GM18858 (cell line): ENCODE measurements around the gene RNF207.

ENCODE experiments used
- ATAC-seq: cut with Tn5 transposase; IDR thresholded peaks from one replicate; pipeline ENCODE4 v1.9.1; 2021; ENCODE audit not compliant: unreplicated experiment

Gene RNF207

DNA sequence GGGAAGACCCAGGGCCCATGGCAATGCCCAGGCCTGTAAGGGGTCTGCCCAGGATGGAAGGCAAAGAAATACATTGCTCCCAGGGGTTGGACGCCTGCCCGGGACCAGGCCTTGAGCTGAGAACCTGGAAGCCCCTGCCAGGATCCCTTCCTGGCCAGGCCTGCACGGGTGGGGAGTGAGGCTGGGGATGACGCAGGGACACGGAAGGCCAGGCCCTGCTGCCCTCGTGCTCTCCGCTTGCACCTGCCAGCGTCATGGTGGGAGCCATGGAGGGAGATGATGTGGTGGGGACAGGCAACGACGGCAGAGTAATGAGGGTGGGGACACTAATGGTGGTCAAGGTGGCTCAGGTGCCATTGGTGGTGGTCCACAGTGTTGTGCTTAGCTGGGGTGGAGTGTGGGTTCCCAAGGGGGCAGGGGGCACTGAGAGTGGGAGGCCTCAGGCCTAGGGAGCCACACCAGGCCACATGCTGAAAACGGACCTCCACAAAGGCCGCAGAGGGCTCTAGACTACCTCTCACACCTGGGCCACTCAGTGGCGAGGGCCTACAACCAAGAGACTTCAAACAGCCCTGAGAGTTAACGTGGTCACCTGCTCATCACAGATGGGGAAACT, 42.4 kb downstream of the RNF207 start:
- ATAC-seq = no peak

DNA sequence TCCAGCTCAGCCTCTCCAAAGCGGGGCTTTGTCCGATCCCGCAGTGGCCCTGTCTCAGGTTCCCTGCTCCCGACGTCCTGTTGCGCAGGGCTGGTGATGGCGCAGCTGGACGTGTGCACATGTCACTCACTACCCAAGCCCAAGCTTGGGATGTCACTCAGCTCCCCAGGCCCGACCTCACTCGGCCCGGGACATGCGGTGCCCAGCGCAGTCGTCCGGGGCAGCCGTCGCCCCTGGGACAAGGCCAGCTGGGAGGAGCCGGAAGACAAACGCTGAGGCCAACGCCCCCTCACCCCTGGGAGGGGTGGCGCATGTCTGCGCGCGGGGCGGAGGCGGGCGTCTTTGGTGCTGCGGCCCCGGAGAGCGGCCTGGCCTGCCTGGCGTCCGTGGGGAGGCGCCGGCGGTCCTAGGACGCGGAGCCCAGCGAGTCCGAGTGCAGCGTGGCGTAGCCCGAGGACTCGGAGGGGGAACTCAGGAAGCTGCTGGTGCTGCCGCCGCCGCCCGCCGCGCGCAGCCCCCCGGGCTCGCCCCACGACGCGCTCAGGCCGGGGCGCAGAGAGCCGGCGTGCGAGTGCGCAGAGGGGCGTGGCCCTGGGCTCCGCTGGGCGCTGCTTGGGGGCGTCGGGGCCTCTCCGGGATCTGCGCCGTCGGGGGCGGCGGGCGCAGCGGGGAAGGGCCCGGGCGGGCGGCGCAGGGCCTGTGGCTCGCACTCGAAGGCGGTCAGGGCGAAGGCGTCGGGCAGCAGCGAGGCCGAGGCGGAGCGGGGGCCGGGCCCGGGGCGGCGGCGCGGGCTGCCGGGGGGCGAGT, 43.2 kb downstream of the RNF207 start:
- ATAC-seq = no peak

DNA sequence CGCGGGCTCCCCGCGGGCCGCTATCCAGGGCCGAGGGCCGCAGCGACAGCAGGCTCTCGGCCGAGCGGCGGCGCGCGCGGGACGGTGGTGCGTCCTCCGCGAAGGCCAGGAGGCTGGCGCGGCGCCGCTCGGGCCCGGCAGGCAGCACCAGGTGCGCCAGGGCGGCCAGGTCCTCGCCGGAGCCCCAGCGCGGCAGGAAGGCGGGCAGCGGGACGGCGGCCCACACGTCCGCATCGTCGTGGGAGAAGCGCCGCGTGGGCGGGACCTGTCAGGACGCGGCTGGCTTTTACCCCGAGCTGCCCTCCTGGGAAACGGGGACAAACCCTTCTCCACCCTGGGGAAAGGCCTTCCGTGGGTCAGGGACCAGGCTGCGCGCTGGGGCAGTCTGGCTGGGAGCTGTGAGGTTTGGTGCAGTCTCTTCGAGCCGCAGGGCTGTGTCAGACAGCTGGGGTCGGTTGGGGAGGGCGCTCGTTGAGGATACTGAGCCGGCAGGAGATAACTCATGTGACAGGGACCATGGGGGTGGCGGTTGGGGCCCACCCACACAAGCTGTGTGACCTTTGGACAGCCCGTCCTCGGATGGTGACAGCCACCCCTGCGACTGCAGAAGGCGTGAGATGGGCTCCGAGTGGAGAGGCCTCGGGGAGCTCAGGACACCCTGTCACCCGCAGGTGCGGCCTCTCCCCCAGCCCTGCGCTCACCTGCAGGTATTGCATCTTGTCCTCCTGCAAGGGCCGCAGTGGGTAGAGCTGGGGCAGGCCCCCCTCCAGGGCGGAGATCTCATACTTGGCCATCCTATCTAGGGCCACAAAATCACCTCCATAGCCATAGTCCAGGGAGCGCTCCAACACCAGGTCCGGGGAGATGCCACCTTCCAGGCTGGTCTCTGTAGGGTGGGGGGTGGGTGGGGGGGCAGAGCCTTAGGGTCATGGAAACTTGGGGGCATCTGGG, 44.1 kb downstream of the RNF207 start:
- ATAC-seq = no peak

DNA sequence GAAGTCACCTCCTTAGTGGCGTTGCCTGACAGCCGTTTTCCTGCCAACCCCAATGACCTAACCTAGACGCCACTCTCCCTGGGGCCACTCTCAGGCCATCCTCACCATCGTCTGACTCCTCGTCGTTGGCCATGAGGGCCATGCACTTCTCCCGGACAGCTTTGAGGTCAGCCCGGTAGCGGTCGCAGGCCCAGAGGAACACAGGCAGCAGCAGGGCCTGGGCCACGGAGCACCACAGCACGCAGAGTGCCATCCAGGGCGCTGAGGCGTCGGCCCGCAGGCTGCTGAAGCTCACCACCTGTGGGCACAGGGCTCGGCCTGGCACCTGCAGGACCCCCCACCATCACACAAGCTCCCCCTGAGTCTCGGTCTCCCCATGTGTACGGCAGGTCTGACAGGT, 45.3 kb downstream of the RNF207 start:
- ATAC-seq = no peak

DNA sequence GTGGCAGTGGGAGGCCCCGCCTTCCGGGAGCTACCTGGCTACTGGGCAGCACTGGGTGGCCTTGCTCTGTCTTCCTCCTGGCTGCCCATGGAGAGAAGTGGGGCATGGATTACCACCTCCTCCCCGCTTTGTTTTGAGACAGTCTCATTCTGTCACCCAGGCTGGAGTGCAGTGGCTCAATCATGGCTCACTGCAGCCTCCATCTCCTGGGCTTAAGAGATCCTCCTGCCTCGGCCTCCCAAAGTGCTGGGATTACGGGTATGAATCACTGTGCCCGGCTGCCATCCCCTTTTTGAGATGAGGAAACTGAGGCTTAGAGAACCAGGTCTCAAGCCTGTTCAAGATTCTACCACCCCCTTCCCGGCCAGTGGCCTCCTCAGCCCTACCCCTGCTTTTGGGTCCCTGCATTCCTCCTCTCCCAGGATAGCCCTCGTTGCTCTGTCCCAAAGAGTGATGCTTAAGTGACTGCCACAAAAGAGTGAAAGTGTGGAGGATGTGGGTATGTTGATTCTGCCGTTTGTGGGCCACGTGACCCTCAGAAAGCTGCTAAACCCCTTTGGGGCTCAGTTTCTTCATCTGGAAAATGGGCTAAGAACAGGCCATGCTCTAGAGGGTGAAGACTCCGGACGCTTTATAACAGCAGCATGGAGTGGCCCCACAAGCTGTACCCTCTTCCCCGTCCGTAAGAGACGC, 45.9 kb downstream of the RNF207 start:
- ATAC-seq = no peak

DNA sequence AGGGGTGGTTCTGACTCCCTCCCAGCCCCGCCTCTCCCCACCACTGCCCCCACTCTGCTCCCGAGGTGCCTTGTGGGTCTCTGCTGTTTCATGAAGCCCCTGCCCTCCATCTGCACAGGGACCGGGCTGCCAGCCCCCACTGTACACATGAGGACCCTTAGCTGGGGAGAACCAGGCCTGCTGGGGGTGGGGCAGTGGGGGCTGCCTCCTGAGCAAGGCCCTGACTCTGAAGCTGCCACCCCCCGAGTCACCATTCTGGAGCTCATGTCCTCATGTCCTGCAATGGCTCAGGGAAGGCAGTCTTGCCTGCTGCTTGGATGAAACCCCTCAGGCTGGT, 46.4 kb downstream of the RNF207 start:
- ATAC-seq = no peak

DNA sequence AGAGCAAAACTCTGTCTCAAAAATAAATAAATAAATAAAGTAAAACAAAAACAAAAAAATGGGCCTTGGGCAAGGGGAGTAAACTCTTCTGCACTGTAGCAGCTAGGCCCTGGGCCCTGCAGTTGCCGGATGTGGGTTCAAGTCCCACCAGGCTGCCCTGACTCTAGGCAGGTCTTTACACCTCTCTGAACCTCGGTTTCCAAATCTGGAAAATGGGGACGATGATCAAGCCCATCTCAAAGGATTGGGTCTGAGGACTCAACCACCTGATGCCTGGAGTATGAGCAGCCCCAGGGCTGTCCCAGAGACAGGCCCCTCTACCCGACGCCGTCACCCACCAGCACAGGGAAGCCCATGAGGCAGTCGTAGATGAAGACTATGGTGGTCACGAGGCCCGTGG, 47.5 kb downstream of the RNF207 start:
- no peak for ATAC-seq

DNA sequence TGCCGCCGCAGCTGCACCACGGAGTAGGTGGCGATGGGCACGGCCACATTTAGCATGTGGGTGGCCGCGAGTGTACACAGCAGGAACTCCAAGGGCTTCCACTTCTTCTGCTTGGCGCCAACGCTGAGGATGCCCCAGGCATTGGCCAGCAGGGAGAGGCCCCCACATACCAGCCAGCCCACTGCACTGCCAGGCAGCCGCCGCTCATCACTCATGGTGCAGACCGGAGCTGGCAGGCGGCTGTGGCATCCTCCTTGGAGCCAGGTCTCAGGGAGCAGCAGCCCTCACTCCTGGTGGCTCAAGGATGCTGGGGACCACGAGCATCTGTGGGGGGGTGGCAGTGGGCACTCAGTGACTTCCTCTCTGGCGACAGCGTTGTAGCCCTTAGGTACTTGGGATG, 48.8 kb downstream of the RNF207 start:
- ATAC-seq = no peak

DNA sequence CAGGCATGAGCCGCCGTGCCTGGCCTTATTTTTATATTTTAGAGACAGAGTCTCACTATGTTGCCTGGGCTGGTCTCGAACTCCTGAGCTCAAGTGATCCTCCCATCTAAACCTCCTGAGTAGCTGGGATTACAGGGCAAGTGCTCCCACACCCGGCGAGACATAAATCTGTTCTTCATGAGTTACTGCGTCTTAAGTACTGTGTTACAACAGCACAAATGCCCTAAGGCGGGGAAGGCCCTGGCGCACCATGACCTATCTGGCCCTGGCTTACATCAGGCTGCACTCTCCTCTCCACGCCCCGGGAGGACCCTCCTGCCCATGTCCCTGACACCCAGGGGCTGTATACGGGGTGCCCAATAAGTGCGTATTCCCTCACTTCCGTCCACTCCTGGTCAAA, 50.7 kb downstream of the RNF207 start:
- no peak for ATAC-seq

DNA sequence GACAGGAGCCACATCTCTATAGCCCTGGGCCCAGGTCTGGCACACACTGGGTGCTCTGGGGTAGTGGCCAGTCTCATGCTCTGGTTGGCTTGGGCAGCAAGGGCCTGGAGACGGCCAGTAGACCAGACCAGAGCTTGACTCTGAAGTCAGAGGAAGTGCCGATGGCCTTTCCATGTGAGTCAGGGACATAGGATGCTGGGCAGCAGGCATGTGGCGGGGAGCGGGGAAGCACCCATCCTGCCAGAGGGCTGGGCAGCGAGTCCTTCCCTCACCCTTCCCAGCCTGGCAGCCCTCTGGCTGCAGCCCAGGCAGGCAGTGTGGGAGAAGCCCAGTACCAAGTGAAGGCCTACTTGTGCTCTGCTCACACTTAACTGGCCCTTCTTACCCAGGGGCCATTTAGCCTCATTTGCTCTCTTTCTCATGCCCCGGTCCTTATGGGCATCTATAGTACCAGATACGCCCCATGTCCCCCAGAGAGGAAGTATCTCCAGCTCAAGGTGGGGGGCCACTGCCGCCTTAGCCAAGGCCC, 51.7 kb downstream of the RNF207 start:
- ATAC-seq = no peak

DNA sequence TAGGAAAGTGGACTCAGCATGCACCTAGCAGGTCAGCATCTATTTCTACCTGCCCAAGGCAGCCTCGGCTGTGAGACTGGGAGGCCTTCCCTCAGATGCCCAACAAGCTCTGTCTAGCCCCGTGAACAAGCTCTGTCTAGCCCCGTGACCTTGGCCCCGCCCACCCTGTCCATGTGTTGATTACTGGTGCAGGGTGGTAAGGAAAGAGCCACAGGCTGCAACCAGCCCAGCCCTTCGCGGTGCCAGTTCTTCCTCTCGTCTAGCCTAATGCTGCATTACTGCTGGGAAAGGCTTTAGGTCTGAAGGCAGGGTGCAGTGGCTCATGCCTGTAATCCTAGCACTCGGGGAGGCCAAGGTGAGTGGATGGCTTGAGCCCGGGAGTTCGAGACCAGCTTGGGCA, 52.8 kb downstream of the RNF207 start:
- no peak for ATAC-seq

DNA sequence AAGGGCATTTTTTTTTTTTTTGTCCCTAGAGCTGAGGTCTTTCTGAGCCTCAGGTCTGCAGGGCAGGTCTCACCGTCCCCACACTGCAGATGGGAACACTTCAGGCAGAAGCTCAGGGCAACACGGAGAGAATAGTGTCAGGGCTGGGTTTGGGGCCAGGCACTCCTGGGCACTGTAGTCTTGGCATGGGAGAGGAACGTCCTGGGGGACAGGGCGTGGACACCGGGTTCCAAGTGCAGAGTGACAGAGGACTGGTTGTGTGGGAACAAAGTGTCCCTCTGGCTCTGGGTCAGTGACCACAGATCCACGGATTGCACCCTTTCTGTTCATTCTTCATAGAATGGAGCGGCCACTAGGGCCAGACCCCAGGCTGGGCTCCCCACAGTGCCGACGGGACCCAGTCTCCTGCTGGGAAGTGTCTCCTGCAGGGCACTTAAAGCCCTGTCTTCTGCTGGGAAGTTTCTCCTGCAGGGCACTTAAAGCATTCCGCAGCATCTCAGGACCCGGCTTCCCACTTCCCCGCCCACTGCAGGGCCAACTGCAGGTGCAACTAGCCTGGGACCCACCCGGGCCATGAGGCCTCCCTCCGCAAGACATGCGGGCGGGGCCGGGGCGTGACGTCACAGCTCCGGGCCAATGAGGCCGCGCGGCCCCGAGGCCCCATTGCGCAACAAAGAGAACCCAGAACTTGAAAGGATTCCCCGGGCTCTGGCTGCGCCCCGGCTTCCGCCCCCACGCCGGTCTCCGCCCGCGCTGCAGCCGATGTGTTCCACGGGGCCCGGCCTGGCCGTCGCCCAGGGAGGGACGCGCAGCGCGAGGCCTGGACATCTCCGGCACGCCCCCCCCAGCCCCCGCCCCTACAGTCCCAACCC, 53.8 kb downstream of the RNF207 start:
- ATAC-seq = no peak

DNA sequence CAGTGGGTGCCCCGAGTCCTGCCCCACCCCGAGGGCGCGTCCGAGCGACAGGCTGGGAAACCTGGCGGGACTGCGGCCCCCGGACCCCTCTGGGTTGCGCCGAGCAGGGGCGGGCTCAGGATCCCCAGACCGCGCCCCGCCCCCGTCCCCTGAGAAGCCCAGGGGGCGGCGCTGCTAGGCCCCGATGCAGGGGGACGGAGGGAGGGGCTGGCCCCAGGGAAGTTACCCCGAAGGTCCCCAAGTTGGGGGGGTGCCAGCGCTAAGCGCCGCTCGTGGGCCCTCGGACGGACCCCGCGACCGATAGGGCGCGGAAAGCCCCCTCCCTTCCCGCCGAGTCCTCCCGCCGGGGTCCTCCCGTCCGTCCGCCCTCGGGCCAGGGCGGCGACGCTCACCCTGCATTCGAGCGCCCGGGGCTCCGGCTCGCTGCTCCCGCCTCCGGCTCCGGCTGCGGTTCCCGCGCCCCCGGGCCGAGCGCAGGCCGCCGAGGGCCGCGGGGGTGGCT, 54.6 kb downstream of the RNF207 start:
- no peak for ATAC-seq

DNA sequence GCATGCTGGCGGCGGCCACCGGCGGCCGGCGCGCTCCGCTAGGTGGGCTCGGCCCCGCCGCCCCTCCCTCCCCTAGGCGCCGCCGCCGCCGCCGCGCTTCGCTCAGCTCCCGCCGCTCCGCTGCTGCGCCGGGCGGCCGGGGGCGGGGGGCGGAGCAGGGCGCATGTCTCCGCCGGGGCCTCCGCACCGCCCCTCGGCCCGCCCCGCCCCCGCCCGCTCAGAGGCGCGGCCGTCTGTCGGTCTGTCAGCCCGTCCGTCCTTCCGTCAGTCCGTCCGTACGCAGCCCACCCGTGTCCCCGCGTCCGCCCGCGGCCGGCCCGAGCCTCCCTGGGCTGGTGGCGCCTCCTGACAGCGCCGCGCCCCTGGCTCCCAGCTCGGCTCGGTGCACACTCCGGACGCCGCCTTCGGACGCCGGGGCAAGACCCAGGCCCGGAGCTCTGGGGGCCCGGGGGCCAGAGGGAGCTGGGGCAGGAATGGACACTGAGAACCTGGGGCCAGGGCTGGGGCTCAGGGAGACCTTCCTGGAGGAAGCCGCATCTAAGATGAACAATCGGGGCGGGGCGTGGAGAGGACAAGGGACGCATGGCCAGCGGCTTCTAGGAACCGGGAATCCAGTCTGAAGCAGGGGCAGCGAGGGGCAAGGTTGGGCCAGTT, 55.2 kb downstream of the RNF207 start, which contains the start of gene GPR153:
GPR153 (minus strand) TSS at position 138 of the 654 bp plus-strand sequence. CDS start 6,193 bp downstream, outside the sequence.
- no peak for ATAC-seq

DNA sequence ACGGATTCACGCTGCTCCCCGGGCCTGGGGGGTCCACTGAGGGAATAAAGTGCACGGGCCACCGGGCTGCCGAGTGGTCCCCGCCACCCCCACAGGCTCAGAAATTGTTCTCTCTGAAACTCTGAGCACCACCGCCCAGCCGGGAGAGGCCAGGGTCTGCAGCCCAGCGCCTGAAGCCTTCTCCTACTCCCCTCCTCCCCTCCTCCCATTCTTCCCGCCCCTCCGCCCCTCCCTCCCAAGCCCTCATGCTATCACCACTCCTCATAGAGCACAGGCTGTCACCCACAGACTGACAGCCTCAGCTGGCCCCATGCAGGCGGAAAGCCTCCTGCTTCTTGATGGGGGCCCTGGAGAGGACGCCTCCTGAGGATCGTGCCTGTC, 55.7 kb downstream of the RNF207 start:
- ATAC-seq = no peak

DNA sequence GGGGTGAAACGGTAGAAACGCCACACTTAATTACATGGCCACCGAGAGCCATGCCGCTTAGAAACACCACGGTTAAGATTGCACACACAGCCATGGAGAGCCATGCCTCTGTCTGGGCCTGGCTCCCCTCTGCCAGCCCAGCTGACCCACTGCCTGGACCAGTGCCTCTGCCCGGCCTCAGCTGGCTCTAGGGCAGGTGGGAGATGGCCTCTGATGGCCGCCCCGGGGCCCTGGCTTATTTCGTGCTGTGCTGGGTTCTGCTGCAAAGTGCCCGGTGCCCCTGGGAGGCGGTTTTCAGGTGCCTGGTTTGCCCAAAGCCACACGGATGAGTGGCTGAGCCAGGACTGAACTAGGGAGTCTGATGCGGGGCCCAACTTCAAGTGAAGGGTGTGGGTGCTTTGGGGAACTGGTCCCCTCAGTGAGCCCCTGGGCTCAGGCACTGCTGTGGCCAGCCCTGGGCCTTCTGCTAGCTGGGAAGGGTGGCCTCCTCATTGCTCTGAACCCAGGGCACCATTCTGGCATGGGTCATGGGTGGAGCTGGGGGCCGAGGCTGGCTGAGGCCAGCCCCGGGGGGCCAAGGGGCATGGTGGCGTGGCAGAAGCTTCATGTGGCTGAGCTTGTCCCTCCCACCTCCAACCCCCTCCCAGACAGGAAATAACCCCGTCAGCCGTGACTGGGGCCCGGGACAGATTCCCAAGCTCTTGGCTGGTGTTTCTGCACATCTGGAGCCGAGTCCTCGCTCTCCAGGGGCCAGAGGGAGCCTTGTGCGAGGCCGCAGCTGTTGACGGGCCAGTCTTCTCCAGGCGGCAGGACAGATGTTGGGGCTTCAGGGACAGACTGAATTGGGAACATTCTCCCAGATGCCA, 56.9 kb downstream of the RNF207 start:
- no peak for ATAC-seq

DNA sequence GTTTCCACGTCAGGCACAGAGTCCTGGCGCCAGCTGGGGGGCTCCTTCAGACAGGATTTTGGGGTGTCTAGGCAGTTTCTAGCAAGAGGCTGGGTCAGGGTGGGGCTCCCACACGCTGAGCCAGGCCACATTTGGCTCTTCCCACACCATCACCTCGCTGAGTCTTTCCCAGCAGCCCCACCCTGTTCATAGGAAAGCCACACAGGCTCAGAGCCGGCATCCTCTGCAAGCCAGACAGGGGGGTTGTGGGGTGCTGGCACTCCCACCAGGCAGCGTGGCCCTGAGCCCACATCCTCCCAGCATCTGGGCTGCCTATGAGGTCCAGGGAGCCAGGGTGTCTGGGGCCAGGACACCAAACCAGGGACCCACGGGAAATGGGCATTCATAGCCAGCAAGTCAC, 57.8 kb downstream of the RNF207 start:
- ATAC-seq = no peak

DNA sequence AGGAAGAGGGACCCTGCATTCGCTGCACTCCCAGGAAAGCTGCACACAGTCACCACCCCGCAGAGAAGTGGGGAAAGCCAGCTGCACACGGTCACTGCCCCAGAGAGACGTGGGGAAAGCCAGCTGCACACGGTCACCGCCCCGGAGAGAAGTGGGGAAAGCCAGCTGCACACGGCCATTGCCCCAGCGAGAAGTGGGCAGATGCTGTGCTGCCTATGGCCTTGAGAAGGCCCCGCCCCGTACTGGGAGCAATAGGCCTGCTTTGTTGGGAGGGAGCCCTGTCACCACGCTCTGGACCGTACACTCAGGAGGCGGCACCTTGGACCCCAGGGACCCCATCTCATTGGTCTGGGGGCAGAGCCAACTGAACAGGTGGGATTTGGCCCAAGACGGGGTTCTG, 59.2 kb downstream of the RNF207 start:
- no peak for ATAC-seq
